Measurements from ENCODE around the gene DEGS2. TPM values are rescaled to one million over a fixed set of nuclear protein-coding genes. Genes with fewer than 3 reads are reported as not detected.
A peak's percentile ranks its signal among the peaks of the same experiment; 100 is the strongest.

Gene DEGS2
- total RNA-seq, 1 experiment from 2014 or later = 5.1 TPM

GRCh38 chr14:100124551-100125088 lies 34.8 kb downstream of the DEGS2 start:
- Histone ChIP-seq H3K9me3 (no peaks in the 10 kb centered on the region), H3K4me3 (ENCODE audit: low read depth, low read length) (no peak overlapping the region), H3K36me3 (ENCODE audit: control insufficient read depth, insufficient read depth, low read length) (no peaks in the 10 kb centered on the region), H3K27me3 (replicated peaks; ENCODE audit: control insufficient read depth, insufficient read depth, low read length) (no peaks in the 10 kb centered on the region), H3K4me1 (no peaks in the 10 kb centered on the region)
- no peak for DNase-seq
- intact Hi-C loops (cut with micrococcal nuclease; ENCODE audit: unreplicated experiment) = no loop called here
- Mint-ChIP-seq H3K9me3 (ENCODE audit: unreplicated experiment) (no peaks in the 10 kb centered on the region), H3K36me3 (ENCODE audit: insufficient read depth, unreplicated experiment) (no peaks in the 10 kb centered on the region), H3K27me3 (ENCODE audit: insufficient read depth, unreplicated experiment) (no peaks in the 10 kb centered on the region), H3K27ac (ENCODE audit: unreplicated experiment) (no peak overlapping the region), H3K4me3 (ENCODE audit: unreplicated experiment) (no peak overlapping the region), H3K4me1 (ENCODE audit: low read depth, unreplicated experiment) (peaks cover 5% of the 10 kb centered on the region)
- ChIA-PET POLR2A (no interaction called here), CTCF (no interaction called here)
- TF ChIP-seq CTCF (IDR thresholded peaks at IDR 0.05; ENCODE audit: insufficient read depth in 1 of 2, low read depth in 1 of 2, low read length in 1 of 2, severe bottlenecking in 1 of 2, unreplicated experiment in 1 of 2) = no peak
- BruUV-seq (replicated peaks) = no TSS peak

DNA sequence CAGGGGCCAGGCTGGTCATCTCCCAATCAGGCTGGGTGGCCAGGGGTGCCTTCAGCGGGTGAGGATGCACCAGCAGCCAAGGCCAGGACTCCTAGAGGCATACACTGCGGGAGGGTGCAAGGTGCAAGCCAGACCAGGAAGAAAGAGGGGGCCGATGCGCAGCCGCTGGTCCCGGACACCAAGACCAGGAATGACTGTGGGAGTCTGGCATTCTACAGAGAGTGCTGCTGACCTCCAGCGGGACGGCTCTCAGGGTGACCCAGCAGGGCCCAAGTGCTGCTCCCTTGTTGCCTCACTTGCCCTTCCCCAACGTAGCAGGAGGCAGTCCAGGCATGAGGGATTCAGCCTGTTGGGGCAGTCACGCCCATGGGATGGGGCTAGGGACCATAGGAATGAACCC lies 35.8 kb downstream of the DEGS2 start:
- no peaks in the 10 kb centered on the region for H3K36me3 Mint-ChIP-seq (ENCODE audit: insufficient read depth, unreplicated experiment)
- ChIA-PET POLR2A (no interaction called here), CTCF (no interaction called here)
- peaks cover 5% of the 10 kb centered on the region for H3K4me1 Mint-ChIP-seq (ENCODE audit: low read depth, unreplicated experiment)
- H3K9me3 ChIP-seq = no peaks in the 10 kb centered on the region
- DNase-seq = no peak
- no peaks in the 10 kb centered on the region for H3K27me3 Mint-ChIP-seq (ENCODE audit: insufficient read depth, unreplicated experiment)
- intact Hi-C loops (cut with micrococcal nuclease; ENCODE audit: unreplicated experiment) = loop anchor here (1.0 kb wide), 1 partner anchor 70 kb away; no protein-coding TSS in a partner anchor
- no TSS peak for BruUV-seq (replicated peaks)
- TF ChIP-seq CTCF (IDR thresholded peaks at IDR 0.05; ENCODE audit: insufficient read depth in 1 of 2, low read depth in 1 of 2, low read length in 1 of 2, severe bottlenecking in 1 of 2, unreplicated experiment in 1 of 2) = no peak
- H3K4me1 ChIP-seq = no peaks in the 10 kb centered on the region
- H3K27me3 ChIP-seq (replicated peaks; ENCODE audit: control insufficient read depth, insufficient read depth, low read length) = no peaks in the 10 kb centered on the region
- H3K27ac Mint-ChIP-seq (ENCODE audit: unreplicated experiment) = no peak overlapping the region
- no peak overlapping the region for H3K4me3 ChIP-seq (ENCODE audit: low read depth, low read length)
- H3K4me3 Mint-ChIP-seq (ENCODE audit: unreplicated experiment) = no peak overlapping the region
- no peaks in the 10 kb centered on the region for H3K36me3 ChIP-seq (ENCODE audit: control insufficient read depth, insufficient read depth, low read length)
- no peaks in the 10 kb centered on the region for H3K9me3 Mint-ChIP-seq (ENCODE audit: unreplicated experiment)

GRCh38 chr14:100122481-100123223 lies 36.8 kb downstream of the DEGS2 start:
- ChIA-PET CTCF (interaction anchor here (0.7 to 2.5 kb wide), 7 partner anchors 33 to 390 kb away, joined by 3 to 27 read pairs (median 4); partner anchors contain the start of gene DEGS2), POLR2A (no interaction called here)
- H3K4me1 ChIP-seq = no peaks in the 10 kb centered on the region
- BruUV-seq (replicated peaks) = no TSS peak
- Mint-ChIP-seq H3K27me3 (ENCODE audit: insufficient read depth, unreplicated experiment) (no peaks in the 10 kb centered on the region), H3K4me1 (ENCODE audit: low read depth, unreplicated experiment) (peaks cover 5% of the 10 kb centered on the region), H3K4me3 (ENCODE audit: unreplicated experiment) (no peak overlapping the region), H3K9me3 (ENCODE audit: unreplicated experiment) (no peaks in the 10 kb centered on the region), H3K27ac (ENCODE audit: unreplicated experiment) (no peak overlapping the region), H3K36me3 (ENCODE audit: insufficient read depth, unreplicated experiment) (no peaks in the 10 kb centered on the region)
- no peak overlapping the region for H3K4me3 ChIP-seq (ENCODE audit: low read depth, low read length)
- no peaks in the 10 kb centered on the region for H3K9me3 ChIP-seq
- intact Hi-C loops (cut with micrococcal nuclease; ENCODE audit: unreplicated experiment) = loop anchor here (1.0 kb wide), 1 partner anchor 71 kb away; no protein-coding TSS in a partner anchor
- H3K36me3 ChIP-seq (ENCODE audit: control insufficient read depth, insufficient read depth, low read length) = no peaks in the 10 kb centered on the region
- peak in 1 of 2 experiments; percentile 52 for DNase-seq
- no peaks in the 10 kb centered on the region for H3K27me3 ChIP-seq (replicated peaks; ENCODE audit: control insufficient read depth, insufficient read depth, low read length)
- peak; percentile 30 to 75 for TF ChIP-seq CTCF (IDR thresholded peaks at IDR 0.05; ENCODE audit: insufficient read depth in 1 of 2, low read depth in 1 of 2, low read length in 1 of 2, severe bottlenecking in 1 of 2, unreplicated experiment in 1 of 2)
